ENCODE results near the gene PLA2G4A.

- TF ChIP-seq POLR2A (IDR thresholded peaks at IDR 0.05; ENCODE audit: low read length) (no peak), GATA1 (IDR thresholded peaks at IDR 0.05; ENCODE audit: low read depth, low read length) (no peak)
These were observed 58.5 kb downstream of the PLA2G4A start for GRCh38 chr1:186887203-186887602.

Measured in erythroblast (primary cell).